Ishikawa (cell line): Measurements from ENCODE around the gene BABAM2.

Experiments
- CEBPB ChIP-seq: IDR thresholded peaks from 2 replicates; pipeline ENCODE4 v1.6.1; 2012
- CREB1 ChIP-seq: IDR thresholded peaks from 2 replicates; pipeline ENCODE4 v1.6.1; 2012; ENCODE audit warnings: low read depth
- EGR1 ChIP-seq: IDR thresholded peaks from 2 replicates; pipeline ENCODE4 v1.6.1; 2012
- EP300 ChIP-seq: IDR thresholded peaks from 2 replicates; pipeline ENCODE4 v1.6.1; 2012; ENCODE audit warnings: borderline replicate concordance
- FOXM1 ChIP-seq: IDR thresholded peaks from 2 replicates; pipeline ENCODE4 v1.6.1; 2012; ENCODE audit warnings: low read depth, borderline replicate concordance
- MAX ChIP-seq: IDR thresholded peaks from 2 replicates; pipeline ENCODE4 v1.6.1; 2012
- NFIC ChIP-seq: IDR thresholded peaks from 2 replicates; pipeline ENCODE4 v1.6.1; 2012
- RAD21 ChIP-seq: IDR thresholded peaks from 2 replicates; pipeline ENCODE4 v1.6.1; 2012; ENCODE audit warnings: low read depth
- REST ChIP-seq: IDR thresholded peaks from 2 replicates; pipeline ENCODE4 v1.6.1; 2012; ENCODE audit warnings: low read depth, mild to moderate bottlenecking
- TAF1 ChIP-seq: IDR thresholded peaks from 2 replicates; pipeline ENCODE4 v1.6.1; 2012; ENCODE audit warnings: low read depth, mild to moderate bottlenecking
- TCF12 ChIP-seq: IDR thresholded peaks from 2 replicates; pipeline ENCODE4 v1.6.1; 2012; ENCODE audit warnings: low read depth
- TEAD4 ChIP-seq: IDR thresholded peaks from 2 replicates; pipeline ENCODE4 v1.6.1; 2012
- YY1 ChIP-seq: IDR thresholded peaks from 2 replicates; pipeline ENCODE4 v1.6.1; 2012; ENCODE audit warnings: low read depth
- ZBTB7A ChIP-seq: IDR thresholded peaks from 2 replicates; pipeline ENCODE4 v1.6.1; 2012; ENCODE audit warnings: low read depth

- TF ChIP-seq TAF1 (no peak), REST (no peak), RAD21 (no peak), FOXM1 (no peak), CEBPB (no peak), EGR1 (no peak), EP300 (no peak), MAX (no peak), NFIC (no peak), YY1 (no peak), ZBTB7A (no peak), CREB1 (no peak), TEAD4 (no peak), TCF12 (no peak)
These were observed 13.3 kb downstream of the BABAM2 start for GRCh38 chr2:27903649-27904404.
